Breast epithelium (tissue), 4 donors: Measurements from ENCODE around the gene CADM2. TPM values are rescaled to one million over a fixed set of nuclear protein-coding genes. Genes with fewer than 3 reads are reported as not detected.

Experiments used
- DNase-seq, 2 donors: peaks; one replicate each; pipeline ENCODE4 v3.0.0-alpha.2; 2019; ENCODE audit warnings: low spot score in 2 of 2
- H3K27ac ChIP-seq, 2 donors: fragments of 200-600 bp; sonication (generic) in 1 of 2; one replicate each; pipeline ENCODE4 v1.5.1; 2016 to 2019; ENCODE audit warnings: mild to moderate bottlenecking in 1 of 2
- H3K27me3 ChIP-seq, 2 donors: fragments of 200-600 bp; sonication (generic) in 1 of 2; one replicate each; pipeline versions ENCODE4 v1.5.1 to v1.6.0; 2017 to 2019; ENCODE audit warnings: control low read depth in 1 of 2, mild to moderate bottlenecking in 1 of 2
- H3K36me3 ChIP-seq: fragments of 200-600 bp; one replicate; pipeline ENCODE4 v1.5.1; 2019
- H3K4me1 ChIP-seq, 2 donors: fragments of 200-600 bp; sonication (generic); one replicate each; pipeline ENCODE4 v1.5.1; 2016 to 2019; ENCODE audit warnings: control low read depth in 1 of 2
- H3K4me3 ChIP-seq, 3 donors: fragments of 200-600 bp; sonication (generic); 1 replicate in 2 of 3; 2 replicates in 1 of 3; pipeline ENCODE4 v1.5.1; 2016 to 2019; ENCODE audit warnings: mild to moderate bottlenecking in 3 of 3, moderate library complexity in 2 of 3
- H3K9me3 ChIP-seq, 2 donors: fragments of 200-600 bp; sonication (generic) in 1 of 2; one replicate each; pipeline ENCODE4 v1.5.1; 2016 to 2019; ENCODE audit warnings: control low read depth in 1 of 2
- POLR2A ChIP-seq: fragments of 450-650 bp; IDR thresholded peaks from one replicate; pipeline ENCODE4 v1.6.1; 2016; ENCODE audit warnings: antibody characterized with exemption, mild to moderate bottlenecking, moderate library complexity
- POLR2AphosphoS5 ChIP-seq, 3 donors: sonication (generic); formaldehyde crosslinking; IDR thresholded peaks; one replicate each; pipeline ENCODE4 v1.6.1; 2017; ENCODE audit warnings: antibody characterized with exemption in 3 of 3
- intact Hi-C: fragments of 100-400 bp; cut with DNase I; formaldehyde crosslinking; loops from one replicate; pipeline ENCODE4 v1.15.1; 2023; ENCODE audit warnings: low total_unique reads
- total RNA-seq, 3 donors: library from RNA; depleted of rRNA; stranded (reverse); fragments of >200 nt; gene quantifications; one replicate each; pipeline ENCODE4 v1.1.0, GENCODE V29; 2016
- TF ChIP-seq, protein P1 (sequence below), 3 donors: fragments of 450-650 bp; IDR thresholded peaks; one replicate each; pipeline ENCODE4 v1.5.1; 2016 to 2017; ENCODE audit warnings: antibody characterized with exemption in 3 of 3, mild to moderate bottlenecking in 3 of 3, moderate library complexity in 3 of 3

Gene CADM2
- total RNA-seq, 3 donors from 2014 or later, result 2.3 to 7.4 (median 6.9) TPM

DNA sequence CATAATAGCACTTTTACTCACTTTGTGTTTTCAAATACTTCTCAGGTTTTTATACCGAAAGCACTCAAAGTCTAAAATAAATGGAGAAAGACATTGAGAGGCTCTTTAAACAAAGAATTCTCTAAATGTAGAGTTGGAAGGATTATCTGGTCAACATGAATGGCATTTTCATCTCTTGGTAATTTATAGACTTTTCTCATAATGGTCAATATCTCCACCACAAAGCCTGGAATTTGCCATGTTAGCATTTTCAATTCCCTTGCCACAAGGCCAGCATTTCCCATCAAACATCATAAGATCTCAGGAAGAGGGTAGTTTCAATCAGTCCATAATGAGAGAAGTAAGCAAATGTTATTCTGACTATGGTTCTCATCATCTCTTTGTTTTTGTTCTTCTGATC lies 293.0 kb downstream of the CADM2 start:
- H3K4me1 ChIP-seq, result no peaks in the 10 kb centered on the region
- TF ChIP-seq, protein P1, sequence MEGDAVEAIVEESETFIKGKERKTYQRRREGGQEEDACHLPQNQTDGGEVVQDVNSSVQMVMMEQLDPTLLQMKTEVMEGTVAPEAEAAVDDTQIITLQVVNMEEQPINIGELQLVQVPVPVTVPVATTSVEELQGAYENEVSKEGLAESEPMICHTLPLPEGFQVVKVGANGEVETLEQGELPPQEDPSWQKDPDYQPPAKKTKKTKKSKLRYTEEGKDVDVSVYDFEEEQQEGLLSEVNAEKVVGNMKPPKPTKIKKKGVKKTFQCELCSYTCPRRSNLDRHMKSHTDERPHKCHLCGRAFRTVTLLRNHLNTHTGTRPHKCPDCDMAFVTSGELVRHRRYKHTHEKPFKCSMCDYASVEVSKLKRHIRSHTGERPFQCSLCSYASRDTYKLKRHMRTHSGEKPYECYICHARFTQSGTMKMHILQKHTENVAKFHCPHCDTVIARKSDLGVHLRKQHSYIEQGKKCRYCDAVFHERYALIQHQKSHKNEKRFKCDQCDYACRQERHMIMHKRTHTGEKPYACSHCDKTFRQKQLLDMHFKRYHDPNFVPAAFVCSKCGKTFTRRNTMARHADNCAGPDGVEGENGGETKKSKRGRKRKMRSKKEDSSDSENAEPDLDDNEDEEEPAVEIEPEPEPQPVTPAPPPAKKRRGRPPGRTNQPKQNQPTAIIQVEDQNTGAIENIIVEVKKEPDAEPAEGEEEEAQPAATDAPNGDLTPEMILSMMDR (IDR thresholded peaks at IDR 0.05), result no peak
- TF ChIP-seq POLR2A (no peak), POLR2AphosphoS5 (IDR thresholded peaks at IDR 0.05) (no peak)
- intact Hi-C loops, result no loop called here
- DNase-seq, result no peak
- no peaks in the 10 kb centered on the region for H3K36me3 ChIP-seq
- no peaks in the 10 kb centered on the region for H3K9me3 ChIP-seq
- H3K4me3 ChIP-seq, result no peak overlapping the region
- H3K27ac ChIP-seq, result no peak overlapping the region
- no peaks in the 10 kb centered on the region for H3K27me3 ChIP-seq

- Histone ChIP-seq H3K4me3 (no peak overlapping the region), H3K27me3 (no peaks in the 10 kb centered on the region), H3K27ac (no peak overlapping the region), H3K36me3 (no peaks in the 10 kb centered on the region), H3K4me1 (no peaks in the 10 kb centered on the region), H3K9me3 (no peaks in the 10 kb centered on the region)
- TF ChIP-seq POLR2AphosphoS5 (IDR thresholded peaks at IDR 0.05) (no peak), POLR2A (no peak)
- TF ChIP-seq, protein P1 (IDR thresholded peaks at IDR 0.05), result no peak
- no peak for DNase-seq
- intact Hi-C loops, result no loop called here
These were observed 293.9 kb downstream of the CADM2 start for GRCh38 chr3:85252686-85253085.

- H3K27ac ChIP-seq, result no peak overlapping the region
- intact Hi-C loops, result no loop called here
- H3K4me1 ChIP-seq, result no peaks in the 10 kb centered on the region
- no peaks in the 10 kb centered on the region for H3K36me3 ChIP-seq
- no peaks in the 10 kb centered on the region for H3K9me3 ChIP-seq
- no peaks in the 10 kb centered on the region for H3K27me3 ChIP-seq
- TF ChIP-seq POLR2AphosphoS5 (IDR thresholded peaks at IDR 0.05) (no peak), POLR2A (no peak)
- TF ChIP-seq, protein P1 (IDR thresholded peaks at IDR 0.05), result no peak
- no peak overlapping the region for H3K4me3 ChIP-seq
- DNase-seq, result no peak
These were observed 295.9 kb downstream of the CADM2 start for GRCh38 chr3:85254738-85255137.

DNA sequence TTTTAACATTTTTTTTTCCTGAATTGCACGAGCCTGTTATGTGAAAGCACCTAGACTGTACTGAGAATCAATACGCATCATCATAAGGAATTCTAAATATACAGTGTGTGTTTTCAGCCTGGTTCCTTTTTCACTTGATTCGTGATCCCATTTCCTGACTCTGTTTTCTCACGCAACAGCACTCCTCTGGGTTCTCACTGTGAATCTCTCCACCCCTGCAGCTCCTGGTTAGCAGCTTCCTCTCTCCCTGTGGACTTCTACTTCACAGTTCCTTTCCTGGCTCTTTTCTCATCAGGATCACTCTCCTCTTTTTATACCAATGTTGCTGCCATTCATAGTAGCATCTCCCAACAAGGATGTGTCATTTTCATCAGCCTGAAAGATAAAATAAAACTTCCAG lies 297.2 kb downstream of the CADM2 start:
- intact Hi-C loops, result no loop called here

GRCh38 chr3:85258326-85258725 lies 299.5 kb downstream of the CADM2 start:
- Histone ChIP-seq H3K27me3 (no peaks in the 10 kb centered on the region), H3K9me3 (no peaks in the 10 kb centered on the region), H3K4me3 (no peak overlapping the region), H3K36me3 (no peaks in the 10 kb centered on the region), H3K27ac (no peak overlapping the region), H3K4me1 (no peaks in the 10 kb centered on the region)
- intact Hi-C loops, result no loop called here
- TF ChIP-seq POLR2AphosphoS5 (IDR thresholded peaks at IDR 0.05) (no peak), POLR2A (no peak)
- TF ChIP-seq, protein P1 (IDR thresholded peaks at IDR 0.05), result no peak
- DNase-seq, result no peak

More for the DNA sequence above, 297.2 kb downstream of the CADM2 start:
- Histone ChIP-seq H3K4me3 (no peak overlapping the region), H3K27ac (no peak overlapping the region), H3K4me1 (no peaks in the 10 kb centered on the region), H3K36me3 (no peaks in the 10 kb centered on the region), H3K27me3 (no peaks in the 10 kb centered on the region), H3K9me3 (no peaks in the 10 kb centered on the region)
- no peak for DNase-seq
- TF ChIP-seq POLR2A, result no peak
- TF ChIP-seq, protein P1 (IDR thresholded peaks at IDR 0.05), result no peak
- no peak for TF ChIP-seq POLR2AphosphoS5 (IDR thresholded peaks at IDR 0.05)
